ENCODE results near the gene LRRC61. TPM values are rescaled to one million over a fixed set of nuclear protein-coding genes. Genes with fewer than 3 reads are reported as not detected.

Gene LRRC61
- polyA plus RNA-seq, 1 donor (not counting 4 experiments of a cell fraction or from before 2014, with no cell fraction given): 1.0 TPM

DNA sequence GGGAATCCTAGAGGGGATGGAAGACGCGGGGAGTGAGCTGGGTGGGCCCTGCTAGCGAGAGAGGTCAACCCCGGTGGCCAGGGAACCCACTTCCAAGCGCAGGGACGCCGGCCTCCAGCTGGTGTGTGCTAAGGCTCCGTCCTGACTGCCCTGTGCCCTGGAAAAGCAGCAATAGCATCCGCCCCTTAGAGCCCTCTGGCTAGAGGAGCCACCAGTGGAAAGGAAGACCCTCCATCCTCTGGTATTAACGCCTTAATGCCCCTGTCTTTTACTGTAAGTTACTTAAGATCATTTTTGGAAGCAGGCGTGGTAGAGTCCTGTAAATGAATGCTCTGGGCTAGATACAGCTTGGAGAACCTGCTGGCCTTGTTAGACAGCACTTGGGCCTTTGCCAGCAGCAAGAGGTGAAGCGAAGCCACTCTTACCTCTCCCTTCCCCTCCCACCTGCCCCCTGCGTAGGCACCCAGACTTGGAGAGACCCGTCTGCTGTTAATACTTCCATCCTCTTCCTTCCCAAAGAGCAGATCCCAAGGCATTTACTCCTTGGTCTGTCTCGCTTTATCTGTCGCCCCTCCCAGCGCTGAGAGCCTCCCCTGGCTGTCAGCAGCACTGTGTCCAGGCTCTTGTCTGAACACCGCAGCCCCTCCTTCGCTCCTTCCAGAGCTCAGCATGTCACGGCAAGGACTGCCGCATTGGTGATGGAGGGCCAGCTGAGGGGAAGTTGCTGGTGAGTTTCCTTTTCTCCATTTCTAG is 50.1 kb downstream of the LRRC61 start:
- no peak overlapping the region for H3K4me3 ChIP-seq (ENCODE audit: control insufficient read depth in 2 of 3, extremely low read depth in 1 of 3, insufficient read depth in 2 of 3, low read depth in 1 of 3, low read length in 3 of 3)
- DNase-seq (ENCODE audit: low read depth, low spot score) (no peak), FAIRE-seq (no peak)
- peaks cover 3% of the 10 kb centered on the region for H4K20me1 ChIP-seq (ENCODE audit: control insufficient read depth, extremely low read depth, insufficient read depth, low read length)
- TF ChIP-seq, protein P1, sequence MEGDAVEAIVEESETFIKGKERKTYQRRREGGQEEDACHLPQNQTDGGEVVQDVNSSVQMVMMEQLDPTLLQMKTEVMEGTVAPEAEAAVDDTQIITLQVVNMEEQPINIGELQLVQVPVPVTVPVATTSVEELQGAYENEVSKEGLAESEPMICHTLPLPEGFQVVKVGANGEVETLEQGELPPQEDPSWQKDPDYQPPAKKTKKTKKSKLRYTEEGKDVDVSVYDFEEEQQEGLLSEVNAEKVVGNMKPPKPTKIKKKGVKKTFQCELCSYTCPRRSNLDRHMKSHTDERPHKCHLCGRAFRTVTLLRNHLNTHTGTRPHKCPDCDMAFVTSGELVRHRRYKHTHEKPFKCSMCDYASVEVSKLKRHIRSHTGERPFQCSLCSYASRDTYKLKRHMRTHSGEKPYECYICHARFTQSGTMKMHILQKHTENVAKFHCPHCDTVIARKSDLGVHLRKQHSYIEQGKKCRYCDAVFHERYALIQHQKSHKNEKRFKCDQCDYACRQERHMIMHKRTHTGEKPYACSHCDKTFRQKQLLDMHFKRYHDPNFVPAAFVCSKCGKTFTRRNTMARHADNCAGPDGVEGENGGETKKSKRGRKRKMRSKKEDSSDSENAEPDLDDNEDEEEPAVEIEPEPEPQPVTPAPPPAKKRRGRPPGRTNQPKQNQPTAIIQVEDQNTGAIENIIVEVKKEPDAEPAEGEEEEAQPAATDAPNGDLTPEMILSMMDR (optimal IDR thresholded peaks at IDR 0.05 in 1 of 3, IDR thresholded peaks at IDR 0.05 in 1 of 3, conservative IDR thresholded peaks at IDR 0.05 in 1 of 3; ENCODE audit: extremely low read depth in 1 of 3, insufficient read depth in 2 of 3, low read length in 3 of 3): no peak
- no peak for TF ChIP-seq EZH2 (IDR thresholded peaks at IDR 0.05; ENCODE audit: low read length)
- no peaks in the 10 kb centered on the region for H3K27me3 ChIP-seq (ENCODE audit: control insufficient read depth, extremely low read depth, insufficient read depth, low read length)
- peaks cover 23% of the 10 kb centered on the region for H3K4me1 ChIP-seq (ENCODE audit: control insufficient read depth, extremely low read depth, insufficient read depth, low read length)
- no peaks in the 10 kb centered on the region for H3K9me3 ChIP-seq (ENCODE audit: control insufficient read depth, low read depth, low read length)
- H3K9ac ChIP-seq (ENCODE audit: control insufficient read depth, extremely low read depth, insufficient read depth, low read length): no peak overlapping the region
- H3K27ac ChIP-seq (ENCODE audit: control insufficient read depth, insufficient read depth, low read length): no peak overlapping the region
- H3K9me1 ChIP-seq (ENCODE audit: control insufficient read depth, extremely low read depth, insufficient read depth, low read length): no peaks in the 10 kb centered on the region
- peaks cover 1 to 5% of the 10 kb centered on the region in 2 experiments for H3K36me3 ChIP-seq (ENCODE audit: control insufficient read depth in 2 of 2, extremely low read depth in 1 of 2, insufficient read depth in 2 of 2, low read length in 2 of 2)
- no peak overlapping the region for H2AFZ ChIP-seq (ENCODE audit: control insufficient read depth, low read length)
- no peaks in the 10 kb centered on the region for H3K79me2 ChIP-seq (ENCODE audit: control insufficient read depth, insufficient read depth, low read length)
- dilution Hi-C loops (cut with MboI; ENCODE audit: extremely low pct_ligation_motif_present, low sequenced_read_pairs): no loop called here
- H3K4me2 ChIP-seq (ENCODE audit: control insufficient read depth, extremely low read depth, insufficient read depth, low read depth, low read length): no peak overlapping the region

DNA sequence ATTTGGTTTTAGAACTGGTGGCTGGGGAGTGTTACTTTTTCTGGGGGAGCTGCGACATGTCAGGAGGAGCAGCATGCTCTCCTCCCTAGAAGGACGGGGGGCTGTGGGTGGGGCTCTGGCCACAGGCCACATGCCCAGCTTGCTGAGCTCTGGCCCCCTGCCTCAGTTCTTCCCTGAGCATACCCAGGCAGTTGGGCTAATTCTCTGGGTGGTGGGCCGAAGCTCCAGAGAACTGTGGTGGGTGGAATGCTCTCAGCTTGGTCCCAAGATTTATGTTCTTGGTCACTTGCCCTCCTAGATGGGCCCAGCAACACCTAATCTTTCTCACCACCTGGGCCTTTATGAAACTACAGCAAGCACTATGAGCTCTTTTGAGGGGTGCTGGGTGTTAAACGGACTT is 50.9 kb downstream of the LRRC61 start:
- Histone ChIP-seq H3K79me2 (ENCODE audit: control insufficient read depth, insufficient read depth, low read length) (no peaks in the 10 kb centered on the region), H3K27ac (ENCODE audit: control insufficient read depth, insufficient read depth, low read length) (no peak overlapping the region), H3K4me2 (ENCODE audit: control insufficient read depth, extremely low read depth, insufficient read depth, low read depth, low read length) (no peak overlapping the region), H3K4me3 (ENCODE audit: control insufficient read depth in 2 of 3, extremely low read depth in 1 of 3, insufficient read depth in 2 of 3, low read depth in 1 of 3, low read length in 3 of 3) (no peak overlapping the region), H4K20me1 (ENCODE audit: control insufficient read depth, extremely low read depth, insufficient read depth, low read length) (peaks cover 3% of the 10 kb centered on the region), H3K4me1 (ENCODE audit: control insufficient read depth, extremely low read depth, insufficient read depth, low read length) (peaks cover 28% of the 10 kb centered on the region), H3K9me3 (ENCODE audit: control insufficient read depth, low read depth, low read length) (no peaks in the 10 kb centered on the region), H3K27me3 (ENCODE audit: control insufficient read depth, extremely low read depth, insufficient read depth, low read length) (no peaks in the 10 kb centered on the region), H3K9ac (ENCODE audit: control insufficient read depth, extremely low read depth, insufficient read depth, low read length) (no peak overlapping the region), H2AFZ (ENCODE audit: control insufficient read depth, low read length) (no peak overlapping the region), H3K9me1 (ENCODE audit: control insufficient read depth, extremely low read depth, insufficient read depth, low read length) (no peaks in the 10 kb centered on the region), H3K36me3 (ENCODE audit: control insufficient read depth in 2 of 2, extremely low read depth in 1 of 2, insufficient read depth in 2 of 2, low read length in 2 of 2) (peaks cover 1 to 5% of the 10 kb centered on the region in 2 experiments)
- dilution Hi-C loops (cut with MboI; ENCODE audit: extremely low pct_ligation_motif_present, low sequenced_read_pairs): no loop called here
- DNase-seq (ENCODE audit: low read depth, low spot score) (no peak), FAIRE-seq (no peak)
- no peak for TF ChIP-seq EZH2 (IDR thresholded peaks at IDR 0.05; ENCODE audit: low read length)
- TF ChIP-seq, protein P1 (optimal IDR thresholded peaks at IDR 0.05 in 1 of 3, IDR thresholded peaks at IDR 0.05 in 1 of 3, conservative IDR thresholded peaks at IDR 0.05 in 1 of 3; ENCODE audit: extremely low read depth in 1 of 3, insufficient read depth in 2 of 3, low read length in 3 of 3): no peak
